ENCODE results near the gene WDR77.

GRCh38 chr1:111497592-111497991, 48.5 kb upstream of the WDR77 start:
- TF ChIP-seq CTCF (IDR thresholded peaks at IDR 0.05) (no peak), POLR2A (IDR thresholded peaks at IDR 0.05) (no peak), EP300 (IDR thresholded peaks at IDR 0.05) (no peak)
